Measurements from ENCODE around the gene TCF25. TPM values are rescaled to one million over a fixed set of nuclear protein-coding genes. Genes with fewer than 3 reads are reported as not detected.

TCF25 gene
- total and polyA plus RNA-seq, 2 experiments from 2014 or later: 229 to 300 TPM

DNA sequence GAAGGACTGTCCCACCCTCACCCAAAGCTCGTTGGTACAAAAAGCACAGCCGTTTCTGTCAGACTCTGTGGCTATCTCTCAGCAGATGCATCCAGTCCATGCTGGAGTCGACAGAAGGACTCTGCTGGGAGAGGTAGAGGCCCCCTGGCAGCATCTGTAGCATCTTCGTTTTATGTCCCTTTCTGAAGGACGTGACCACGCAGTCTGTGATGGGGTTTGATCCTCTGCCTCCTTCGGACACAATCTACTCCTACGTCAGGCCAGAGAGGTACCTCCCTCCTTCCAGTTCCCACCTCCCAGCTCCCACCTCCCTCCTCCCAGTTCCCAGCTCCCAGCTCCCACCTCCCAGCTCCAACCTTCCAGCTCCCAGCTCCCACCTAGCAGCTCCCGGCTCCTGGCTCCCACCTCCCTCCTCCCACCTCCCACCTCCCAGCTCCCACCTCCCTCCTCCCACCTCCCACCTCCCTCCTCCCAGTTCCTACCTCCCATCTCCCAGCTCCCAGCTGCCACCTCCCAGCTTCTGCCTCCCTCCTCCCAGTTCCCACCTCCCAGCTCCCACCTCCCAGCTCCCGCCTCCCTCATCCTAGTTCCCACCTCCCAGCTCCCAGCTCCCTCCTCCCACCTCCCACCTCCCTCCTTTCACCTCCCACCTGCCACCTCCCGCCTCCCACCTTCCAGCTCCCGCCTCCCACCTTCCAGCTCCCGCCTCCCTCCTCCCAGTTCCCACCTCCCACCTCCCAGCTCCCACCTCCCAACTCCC lies 33.8 kb downstream of the TCF25 start:
- TF ChIP-seq, protein P1, sequence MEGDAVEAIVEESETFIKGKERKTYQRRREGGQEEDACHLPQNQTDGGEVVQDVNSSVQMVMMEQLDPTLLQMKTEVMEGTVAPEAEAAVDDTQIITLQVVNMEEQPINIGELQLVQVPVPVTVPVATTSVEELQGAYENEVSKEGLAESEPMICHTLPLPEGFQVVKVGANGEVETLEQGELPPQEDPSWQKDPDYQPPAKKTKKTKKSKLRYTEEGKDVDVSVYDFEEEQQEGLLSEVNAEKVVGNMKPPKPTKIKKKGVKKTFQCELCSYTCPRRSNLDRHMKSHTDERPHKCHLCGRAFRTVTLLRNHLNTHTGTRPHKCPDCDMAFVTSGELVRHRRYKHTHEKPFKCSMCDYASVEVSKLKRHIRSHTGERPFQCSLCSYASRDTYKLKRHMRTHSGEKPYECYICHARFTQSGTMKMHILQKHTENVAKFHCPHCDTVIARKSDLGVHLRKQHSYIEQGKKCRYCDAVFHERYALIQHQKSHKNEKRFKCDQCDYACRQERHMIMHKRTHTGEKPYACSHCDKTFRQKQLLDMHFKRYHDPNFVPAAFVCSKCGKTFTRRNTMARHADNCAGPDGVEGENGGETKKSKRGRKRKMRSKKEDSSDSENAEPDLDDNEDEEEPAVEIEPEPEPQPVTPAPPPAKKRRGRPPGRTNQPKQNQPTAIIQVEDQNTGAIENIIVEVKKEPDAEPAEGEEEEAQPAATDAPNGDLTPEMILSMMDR (IDR thresholded peaks at IDR 0.05; ENCODE audit: low read depth, low read length): no peak
- Histone ChIP-seq H3K4me3 (no peak overlapping the region), H3K36me3 (peaks cover 23% of the 10 kb centered on the region), H3K9me3 (ENCODE audit: low read depth) (no peaks in the 10 kb centered on the region), H3K27ac (no peak overlapping the region), H3K4me1 (ENCODE audit: low read depth) (no peaks in the 10 kb centered on the region), H3K27me3 (no peaks in the 10 kb centered on the region)
- no peak for DNase-seq (ENCODE audit: low read depth in 1 of 2, low spot score in 1 of 2)

DNA sequence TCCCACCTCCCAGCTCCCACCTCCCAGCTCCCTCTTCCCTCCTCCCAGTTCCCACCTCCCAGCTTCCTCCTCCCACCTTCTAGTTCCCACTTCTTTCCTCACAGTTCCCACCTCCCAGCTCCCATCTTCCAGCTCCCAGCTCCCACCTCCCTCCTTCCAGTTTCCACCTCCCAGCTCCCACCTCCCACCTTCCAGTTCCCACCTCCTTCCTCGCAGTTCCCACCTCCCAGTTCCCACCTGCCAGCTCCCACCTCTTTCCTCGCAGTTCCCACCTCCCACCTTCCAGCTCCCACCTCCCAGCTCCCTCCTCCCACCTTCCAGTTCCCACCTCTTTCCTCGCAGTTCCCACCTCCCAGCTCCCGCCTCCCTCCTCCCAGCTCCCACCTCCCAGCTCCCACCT lies 34.8 kb downstream of the TCF25 start:
- TF ChIP-seq, protein P1 (IDR thresholded peaks at IDR 0.05; ENCODE audit: low read depth, low read length): no peak
- Histone ChIP-seq H3K27me3 (no peaks in the 10 kb centered on the region), H3K36me3 (peaks cover 23% of the 10 kb centered on the region), H3K27ac (no peak overlapping the region), H3K9me3 (ENCODE audit: low read depth) (no peaks in the 10 kb centered on the region), H3K4me1 (ENCODE audit: low read depth) (no peaks in the 10 kb centered on the region), H3K4me3 (no peak overlapping the region)
- DNase-seq (ENCODE audit: low read depth in 1 of 2, low spot score in 1 of 2): no peak

DNA sequence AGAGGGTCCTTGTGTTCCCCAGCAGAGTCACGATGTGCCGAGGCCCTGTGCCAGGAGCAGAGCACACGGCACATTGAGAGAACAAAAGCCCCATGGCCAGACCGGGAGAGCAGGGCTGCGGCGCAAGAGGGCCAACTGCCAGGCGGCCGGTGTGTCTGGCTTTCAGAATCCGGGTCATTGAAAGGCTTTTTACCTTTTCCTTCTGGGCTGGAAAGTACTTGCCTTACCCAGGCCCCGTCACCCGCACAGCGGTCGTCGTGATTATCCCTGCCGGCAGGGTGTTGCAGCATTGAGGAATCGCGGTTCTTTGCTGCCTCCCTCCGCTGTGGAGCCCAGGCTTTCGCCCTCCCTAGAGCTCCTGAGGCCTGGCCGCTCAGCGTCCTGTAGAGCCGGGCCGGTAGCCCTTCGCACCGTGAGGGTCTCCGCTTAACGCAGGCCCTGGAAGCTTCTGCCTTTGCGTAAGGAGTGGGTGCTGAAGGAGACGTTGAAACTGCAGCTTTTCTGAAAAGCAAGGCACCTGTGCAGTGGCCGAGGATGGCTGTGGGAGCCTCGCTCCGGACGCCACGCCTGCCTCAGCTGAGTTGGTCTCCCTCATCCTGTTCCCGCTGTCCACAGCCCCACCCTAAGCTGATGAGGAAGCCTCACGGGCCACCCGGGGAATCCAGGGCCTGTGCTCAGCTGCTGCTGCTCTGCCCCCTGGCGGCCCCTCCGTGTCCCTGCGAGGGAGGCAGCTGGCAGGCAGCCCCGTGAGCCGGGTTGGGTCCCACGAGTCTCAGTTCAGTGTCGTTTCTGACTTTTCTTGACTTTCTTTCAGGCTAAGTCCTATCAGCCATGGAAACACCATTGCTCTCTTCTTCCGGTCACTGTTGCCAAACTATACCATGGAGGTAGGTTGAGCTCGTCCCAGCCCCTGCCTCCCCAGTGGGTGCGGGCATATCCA lies 36.7 kb downstream of the TCF25 start:
- Histone ChIP-seq H3K4me3 (no peak overlapping the region), H3K27ac (no peak overlapping the region)
- peak; percentile 75 to 81 for DNase-seq (ENCODE audit: low read depth in 1 of 2, low spot score in 1 of 2)

DNA sequence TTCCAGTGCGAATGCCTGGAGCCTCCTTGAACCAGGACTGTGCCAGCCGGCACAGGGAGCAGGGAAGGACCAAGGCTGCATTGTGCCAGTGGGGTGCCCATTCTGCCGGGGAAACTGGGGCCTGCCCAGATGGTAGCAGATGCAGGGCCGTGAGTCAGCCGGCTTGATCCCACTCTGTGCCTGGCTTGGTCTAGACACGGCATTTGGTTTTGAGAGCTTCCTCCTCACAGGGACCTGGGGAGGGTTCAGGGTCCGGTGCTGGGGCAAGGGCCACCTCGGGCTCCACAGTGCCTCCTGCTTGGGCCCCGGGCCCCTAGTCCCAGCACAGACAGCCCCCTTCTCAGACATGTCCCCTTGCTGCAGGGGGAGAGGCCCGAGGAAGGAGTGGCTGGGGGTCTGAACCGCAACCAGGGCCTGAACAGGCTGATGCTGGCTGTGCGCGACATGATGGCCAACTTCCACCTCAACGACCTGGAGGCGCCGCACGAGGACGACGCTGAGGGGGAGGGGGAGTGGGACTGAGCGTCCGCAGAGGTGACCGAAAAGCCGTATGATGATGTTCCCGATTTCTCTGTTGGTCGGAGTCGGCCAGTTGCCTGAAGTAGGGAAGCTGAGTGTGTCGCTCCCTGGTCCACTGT lies 37.4 kb downstream of the TCF25 start:
- DNase-seq (ENCODE audit: low read depth in 1 of 2, low spot score in 1 of 2): no peak
- TF ChIP-seq, protein P1 (IDR thresholded peaks at IDR 0.05; ENCODE audit: low read depth, low read length): no peak
- Histone ChIP-seq H3K4me1 (ENCODE audit: low read depth) (no peaks in the 10 kb centered on the region), H3K4me3 (no peak overlapping the region), H3K36me3 (peaks cover 10% of the 10 kb centered on the region), H3K27ac (no peak overlapping the region), H3K27me3 (no peaks in the 10 kb centered on the region), H3K9me3 (ENCODE audit: low read depth) (no peaks in the 10 kb centered on the region)

More for the DNA sequence above, 36.7 kb downstream of the TCF25 start:
- Histone ChIP-seq H3K9me3 (ENCODE audit: low read depth) (no peaks in the 10 kb centered on the region), H3K36me3 (peaks cover 10% of the 10 kb centered on the region), H3K4me1 (ENCODE audit: low read depth) (no peaks in the 10 kb centered on the region), H3K27me3 (no peaks in the 10 kb centered on the region)
- TF ChIP-seq, protein P1 (IDR thresholded peaks at IDR 0.05; ENCODE audit: low read depth, low read length): peak; percentile 88

DNA sequence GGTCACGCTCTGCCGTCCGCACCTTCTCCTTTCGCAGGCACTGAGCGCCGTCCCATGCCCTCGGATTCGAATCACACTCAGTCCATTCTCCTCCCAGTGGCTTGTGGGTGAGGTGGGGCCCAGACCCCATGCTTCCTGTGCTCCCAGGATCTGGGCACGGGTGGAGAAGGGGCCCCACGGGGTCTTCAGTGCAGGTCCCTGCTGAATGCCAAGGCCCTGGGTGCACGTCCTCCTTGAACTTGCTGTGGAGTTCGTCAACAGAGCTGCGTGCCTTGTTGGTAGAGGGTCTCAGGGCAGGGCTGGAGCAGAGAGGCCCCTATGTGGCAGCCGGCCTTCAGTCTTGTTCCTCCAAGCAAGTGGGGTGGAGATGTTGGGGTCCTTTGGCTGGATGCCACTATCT lies 38.0 kb downstream of the TCF25 start:
- Histone ChIP-seq H3K27ac (no peak overlapping the region), H3K4me1 (ENCODE audit: low read depth) (no peaks in the 10 kb centered on the region), H3K9me3 (ENCODE audit: low read depth) (no peaks in the 10 kb centered on the region), H3K36me3 (peaks cover 10% of the 10 kb centered on the region), H3K4me3 (no peak overlapping the region), H3K27me3 (no peaks in the 10 kb centered on the region)
- TF ChIP-seq, protein P1 (IDR thresholded peaks at IDR 0.05; ENCODE audit: low read depth, low read length): no peak
- DNase-seq (ENCODE audit: low read depth in 1 of 2, low spot score in 1 of 2): no peak
